NCI-H2227 (cell line): ENCODE data around the gene PLSCR1.

Source experiments
- DNase-seq: peaks from one replicate; lab custom pipeline; 2025; ENCODE audit not compliant: unreplicated experiment; lab: John Stamatoyannopoulos, UW

PLSCR1 gene, protein sequence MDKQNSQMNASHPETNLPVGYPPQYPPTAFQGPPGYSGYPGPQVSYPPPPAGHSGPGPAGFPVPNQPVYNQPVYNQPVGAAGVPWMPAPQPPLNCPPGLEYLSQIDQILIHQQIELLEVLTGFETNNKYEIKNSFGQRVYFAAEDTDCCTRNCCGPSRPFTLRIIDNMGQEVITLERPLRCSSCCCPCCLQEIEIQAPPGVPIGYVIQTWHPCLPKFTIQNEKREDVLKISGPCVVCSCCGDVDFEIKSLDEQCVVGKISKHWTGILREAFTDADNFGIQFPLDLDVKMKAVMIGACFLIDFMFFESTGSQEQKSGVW

DNA sequence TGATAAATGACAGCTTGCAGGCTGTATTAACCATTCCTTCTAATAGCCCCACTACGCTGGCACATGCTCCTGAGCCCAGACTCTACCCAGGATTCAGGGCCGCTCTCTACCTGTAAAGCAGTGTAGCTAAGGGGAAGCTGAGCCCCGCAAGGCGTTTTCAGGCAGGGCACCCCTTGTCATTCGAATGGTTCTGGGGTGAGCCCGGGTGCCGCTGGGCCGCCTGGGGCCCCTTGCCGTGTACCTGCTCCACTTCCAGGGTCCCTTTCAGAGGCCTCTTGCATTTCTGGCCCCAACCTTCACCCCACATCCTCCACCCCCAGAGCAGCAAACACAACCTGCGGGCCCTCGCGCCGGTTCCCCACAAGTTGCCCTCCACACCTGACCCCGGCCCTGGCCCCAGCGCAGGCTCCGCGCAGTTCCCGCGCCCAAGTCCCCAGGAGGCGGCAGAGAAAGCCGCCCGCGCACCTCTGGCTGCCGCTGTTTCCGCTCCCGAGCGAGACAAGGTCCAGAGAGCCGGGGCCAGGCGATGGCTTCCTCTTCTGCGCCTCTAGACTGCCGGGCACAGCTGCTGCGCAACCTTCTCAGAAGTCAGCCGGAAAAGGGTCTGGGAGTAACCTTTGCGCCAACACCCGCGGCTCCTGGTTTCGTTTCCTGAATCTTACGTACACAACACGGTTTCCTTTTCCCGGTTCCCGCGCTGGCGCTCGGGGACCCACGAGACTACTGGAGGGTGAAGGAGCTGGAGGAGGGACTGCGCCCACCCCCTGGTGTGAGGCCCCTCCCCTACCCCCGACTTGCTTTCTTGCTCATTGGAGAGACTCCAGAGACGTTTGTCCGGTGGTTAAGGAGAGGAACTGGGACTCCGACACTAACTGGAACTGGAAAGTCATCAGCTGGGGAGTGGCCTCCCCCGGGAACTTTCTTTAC, at the start of gene PLSCR1:
Gene PLSCR1, minus strand, starts transcription at position 606 of the 927 bp plus-strand sequence. CDS start 8,055 bp downstream, outside the sequence.
- peak; percentile 73 for DNase-seq

GRCh38 chr3:146593776-146594175, 49.4 kb upstream of the PLSCR1 start:
- DNase-seq: no peak

- no peak for DNase-seq
Observed at GRCh38 chr3:146590521-146590920, 46.1 kb upstream of the PLSCR1 start.

DNA sequence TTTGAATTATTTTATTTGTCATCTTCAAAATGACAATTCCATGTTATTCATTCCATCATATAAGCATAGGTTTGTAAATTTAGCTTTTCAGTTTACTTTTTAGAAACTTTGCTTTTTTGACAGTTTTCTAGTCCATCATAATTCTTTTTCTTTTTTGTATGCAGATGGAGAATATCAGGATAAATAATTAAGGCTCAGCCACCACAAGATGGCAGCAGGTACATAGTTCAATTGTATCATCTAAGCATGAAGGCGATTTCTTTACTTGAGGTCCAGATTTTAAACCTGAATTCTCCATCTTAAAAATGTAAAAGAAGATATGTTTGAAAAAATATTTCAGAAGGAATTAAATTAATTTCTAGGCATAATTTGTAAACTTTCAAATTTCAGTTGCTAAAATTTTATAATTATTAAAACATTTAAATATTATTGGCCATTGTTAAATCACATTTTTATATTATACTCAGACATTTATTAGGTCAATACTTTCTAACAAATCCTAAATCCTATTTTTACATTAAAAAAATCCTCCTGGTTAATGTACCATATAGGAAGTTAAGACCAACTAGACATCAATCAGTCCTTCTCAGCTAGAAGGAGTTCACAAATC, 45.6 kb upstream of the PLSCR1 start:
- DNase-seq: peak; percentile 5

- DNase-seq: no peak
Observed at GRCh38 chr3:146585156-146585555, 40.7 kb upstream of the PLSCR1 start.

GRCh38 chr3:146581951-146582467, 37.6 kb upstream of the PLSCR1 start:
- DNase-seq: no peak

DNA sequence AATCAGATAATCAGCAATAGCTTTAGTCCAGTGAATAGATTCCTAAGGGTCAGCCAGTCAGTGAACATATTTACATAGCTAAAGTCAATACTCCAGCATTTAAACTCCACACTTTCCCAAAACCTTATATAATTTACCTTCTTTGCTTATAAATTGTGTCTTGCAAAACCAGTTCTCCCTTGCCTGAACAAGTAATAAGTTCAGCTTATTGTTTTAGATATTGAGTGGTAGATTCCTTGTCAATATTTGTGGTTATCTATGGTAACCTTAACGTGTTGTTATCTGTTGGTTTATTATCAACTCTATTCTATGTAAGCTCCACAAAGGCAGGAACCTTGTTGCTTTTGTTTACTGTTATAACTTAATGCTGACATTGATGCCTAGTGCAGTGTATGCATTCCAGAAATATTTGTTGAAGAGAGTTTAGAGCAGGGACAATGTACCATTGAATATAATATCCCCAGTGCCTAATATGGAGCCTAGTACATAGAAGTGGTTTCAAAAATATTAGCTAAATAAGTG, 36.7 kb upstream of the PLSCR1 start:
- no peak for DNase-seq

DNA sequence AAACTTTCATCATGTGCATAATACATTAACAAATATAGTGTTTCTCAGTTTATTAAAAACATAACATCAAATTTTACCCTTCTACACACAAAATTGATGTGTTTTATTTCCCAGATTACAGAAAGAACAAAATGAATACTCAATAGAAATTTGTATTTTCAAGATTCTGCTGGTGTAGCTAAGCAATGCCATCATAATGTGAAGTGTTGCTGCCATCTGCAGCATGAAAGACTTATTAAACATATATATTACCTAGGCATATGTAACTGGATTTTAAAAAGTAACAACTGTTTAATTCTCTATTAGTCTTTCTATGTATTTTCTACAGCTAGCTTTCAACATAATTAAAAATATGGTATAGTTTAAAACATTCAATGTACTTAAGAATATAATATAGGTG, 33.3 kb upstream of the PLSCR1 start:
- DNase-seq: peak; percentile 0

GRCh38 chr3:146575636-146576035, 31.2 kb upstream of the PLSCR1 start:
- DNase-seq: no peak

GRCh38 chr3:146574173-146574572, 29.8 kb upstream of the PLSCR1 start:
- no peak for DNase-seq

DNA sequence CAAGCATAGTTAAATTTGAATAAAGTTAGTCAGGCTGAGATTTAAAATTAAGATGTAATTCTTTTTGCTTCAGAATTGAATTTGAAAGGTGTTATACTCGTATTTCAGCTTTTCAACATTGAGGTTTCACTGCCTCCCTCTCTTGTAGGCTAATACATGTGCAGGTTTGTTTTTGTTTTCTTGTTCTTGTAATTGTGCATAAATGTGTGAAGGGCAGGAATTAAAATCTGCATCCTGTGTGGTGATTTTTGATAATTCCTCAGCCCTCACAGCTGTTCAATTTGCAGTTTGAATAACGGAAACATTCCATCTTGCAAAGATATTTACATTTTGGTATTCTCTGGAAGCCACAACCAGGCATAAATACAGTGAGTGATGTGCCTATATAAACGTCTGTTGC, 24.9 kb upstream of the PLSCR1 start:
- no peak for DNase-seq

GRCh38 chr3:146566138-146566537, 21.7 kb upstream of the PLSCR1 start:
- DNase-seq: no peak

DNA sequence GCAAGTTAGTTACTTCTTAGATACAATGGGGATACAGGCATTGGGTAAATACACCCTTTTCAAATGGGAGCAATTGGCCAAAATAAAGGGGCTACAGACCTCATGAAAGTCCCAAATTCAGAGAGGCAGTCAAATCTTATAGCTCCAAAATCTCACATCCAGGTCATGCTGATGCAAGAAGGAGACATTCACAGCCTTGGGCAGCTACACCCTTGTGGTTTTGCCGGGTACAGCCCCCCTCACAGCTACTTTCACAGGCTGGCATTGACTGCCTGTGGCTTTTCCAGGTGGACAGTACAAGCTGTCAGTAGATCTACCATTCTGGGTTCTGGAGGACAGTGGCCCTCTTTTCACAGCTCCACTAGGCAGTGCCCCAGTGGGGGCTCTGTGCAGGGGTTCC, 17.5 kb upstream of the PLSCR1 start:
- DNase-seq: no peak

DNA sequence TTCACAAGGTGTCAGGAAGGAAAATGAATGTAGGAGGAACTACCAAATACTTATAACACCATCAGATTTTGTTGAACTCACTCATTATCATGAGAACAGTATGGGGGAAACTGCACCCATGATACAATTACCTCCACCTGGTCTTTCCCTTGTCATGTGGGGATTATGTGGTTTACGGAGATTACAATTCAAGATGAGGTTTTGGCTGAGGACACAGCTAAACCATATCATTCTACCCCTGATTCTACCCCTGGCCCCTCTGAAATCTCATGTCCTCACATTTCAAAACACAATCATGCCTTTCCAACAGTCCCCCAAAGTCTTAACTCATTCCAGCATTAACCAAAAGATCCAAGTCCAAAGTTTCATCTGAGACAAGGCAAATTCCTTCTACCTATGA, 17.1 kb upstream of the PLSCR1 start:
- DNase-seq: no peak

DNA sequence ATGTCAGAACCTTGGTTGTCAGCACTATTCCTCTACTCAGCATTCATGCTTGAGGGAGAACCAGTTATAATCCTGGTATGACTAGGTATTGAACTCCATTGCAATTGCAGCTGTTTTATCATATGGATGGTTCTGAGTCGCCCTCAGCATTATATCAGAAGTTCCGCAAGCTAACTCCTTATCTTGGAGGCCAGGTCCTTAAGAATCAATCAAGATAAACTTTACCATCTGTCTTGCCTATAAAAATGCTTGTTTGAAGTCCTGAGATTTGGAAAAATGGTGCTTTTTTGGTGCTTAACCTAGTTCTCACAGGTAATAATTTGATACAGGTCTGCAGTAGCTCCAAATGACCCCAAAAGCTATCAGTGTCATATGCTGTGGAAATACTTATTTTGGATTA, 16.3 kb upstream of the PLSCR1 start:
- DNase-seq: no peak

GRCh38 chr3:146559388-146559787, 15.0 kb upstream of the PLSCR1 start:
- no peak for DNase-seq

DNA sequence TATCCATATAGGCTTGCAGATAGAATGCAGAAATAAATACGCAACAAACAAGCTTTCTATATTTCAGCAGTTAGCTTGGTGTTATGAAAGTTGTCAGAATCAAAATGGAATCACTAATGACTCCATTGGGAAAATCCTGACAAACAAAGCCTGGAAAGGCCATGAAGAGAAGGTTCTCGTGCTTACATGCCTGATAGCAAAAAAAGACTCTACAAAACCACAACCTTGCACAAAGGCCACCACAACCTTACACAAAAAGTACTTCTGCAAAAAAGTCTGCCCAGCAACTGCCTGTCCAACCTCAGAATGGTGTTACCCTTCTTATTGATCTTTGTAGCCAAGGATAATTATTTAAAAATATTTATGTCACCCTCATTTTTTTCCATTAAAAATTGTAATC, 14.4 kb upstream of the PLSCR1 start:
- DNase-seq: no peak

- no peak for DNase-seq
Observed at GRCh38 chr3:146557745-146558144, 13.3 kb upstream of the PLSCR1 start.

DNA sequence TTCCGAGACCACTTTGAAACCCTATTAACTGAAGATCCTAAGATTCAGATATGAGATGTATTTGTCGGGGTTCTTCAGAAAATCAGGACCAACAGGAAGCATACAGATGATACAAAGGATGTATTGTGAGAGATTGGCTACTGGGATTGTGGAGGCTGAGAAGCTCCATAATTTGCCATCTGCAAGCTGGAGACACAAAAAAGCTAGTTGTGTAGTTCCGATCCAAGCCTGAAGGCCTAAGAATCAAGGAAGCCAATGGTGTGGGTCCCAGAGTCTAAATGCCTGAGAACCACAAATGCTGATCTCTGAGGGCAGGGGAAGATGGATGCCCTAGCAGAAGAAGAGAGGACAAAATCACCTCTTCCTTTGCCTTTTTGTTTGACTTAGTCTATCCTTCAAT, 10.9 kb upstream of the PLSCR1 start:
- DNase-seq: no peak

- DNase-seq: no peak
Observed at GRCh38 chr3:146554151-146554760, 9.8 kb upstream of the PLSCR1 start.
